Amniotic stem cell (primary cell): ENCODE measurements around the gene KNDC1.

Source experiments
- DNase-seq: peaks from one replicate; lab custom pipeline; 2025; lab: John Stamatoyannopoulos, UW

KNDC1 gene

DNA sequence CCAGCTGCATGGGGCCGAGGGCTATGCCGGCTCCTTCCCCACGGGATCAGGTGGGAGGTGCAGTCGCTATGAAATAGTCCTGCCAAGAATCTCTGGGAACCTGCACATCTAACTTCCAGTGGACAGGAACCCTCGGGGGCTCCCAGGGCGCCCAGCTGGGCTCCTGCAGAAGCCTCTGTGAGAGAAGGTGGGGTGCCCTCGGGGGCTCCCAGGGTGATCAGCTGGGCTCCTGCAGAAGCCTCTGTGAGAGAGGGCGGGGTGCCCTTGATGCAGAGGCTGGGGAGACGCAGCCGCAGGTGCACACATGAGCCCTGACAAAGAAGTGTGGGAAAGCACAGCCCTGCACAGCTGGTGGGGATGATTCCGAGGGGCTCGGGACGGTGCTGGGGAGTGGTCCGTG is 83.6 kb downstream of the KNDC1 start:
- DNase-seq: no peak

DNA sequence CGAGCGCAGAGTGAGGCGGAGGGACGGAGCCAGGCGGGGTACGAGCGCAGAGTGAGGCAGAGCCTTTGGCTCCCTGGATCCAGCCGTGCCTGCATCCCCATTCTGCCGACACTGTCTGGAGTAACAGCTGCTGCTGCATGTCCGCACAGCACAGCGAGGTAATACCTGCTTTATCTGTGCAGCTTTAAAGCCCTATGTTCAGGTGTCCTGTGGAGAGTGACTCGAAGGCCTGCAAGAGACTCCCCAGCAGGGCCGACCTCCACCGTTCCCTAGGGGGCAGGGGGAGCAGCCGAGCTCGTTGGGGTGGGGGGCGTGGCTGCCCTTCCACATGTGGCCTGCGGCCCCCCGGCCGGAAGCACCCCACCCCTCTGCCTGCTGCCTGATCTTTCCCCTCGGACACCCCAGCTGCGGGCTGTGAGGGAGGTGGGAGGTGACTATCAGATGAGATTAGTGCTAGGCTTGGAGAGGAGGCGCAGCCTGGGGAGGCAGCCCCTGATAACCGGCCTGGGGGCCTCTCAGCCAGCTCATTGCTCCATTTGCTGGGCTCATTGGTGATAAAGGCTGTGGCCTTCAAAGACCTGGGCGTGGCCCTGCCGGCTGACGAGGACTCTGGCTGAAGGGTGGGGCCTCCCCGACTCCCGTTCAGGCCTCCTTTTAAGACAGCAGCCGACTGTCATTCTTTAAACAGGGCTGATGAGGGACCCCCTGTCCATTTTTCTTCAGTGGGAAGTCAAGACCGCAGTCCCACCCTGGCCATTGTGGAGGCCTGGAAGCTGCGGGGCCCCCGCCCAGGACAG is 85.6 kb downstream of the KNDC1 start:
- no peak for DNase-seq

DNA sequence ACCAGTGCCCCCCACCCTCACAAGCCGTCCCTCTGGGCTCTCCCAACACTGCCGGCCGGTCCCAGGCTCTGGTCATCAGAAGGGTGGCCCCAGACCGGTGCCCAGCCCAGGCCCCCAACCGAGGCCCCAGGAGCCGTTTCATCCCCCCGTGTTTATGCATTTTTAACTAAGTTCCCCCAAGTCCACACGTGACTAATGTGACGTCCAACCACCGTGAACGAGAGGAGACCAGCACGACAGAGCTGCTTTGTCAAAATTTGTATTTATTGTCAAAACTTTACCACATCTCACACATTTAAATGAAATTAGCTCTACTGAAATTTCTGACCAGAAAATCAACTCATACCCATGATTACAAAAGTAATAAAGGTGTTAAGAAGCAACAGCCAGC is 86.2 kb downstream of the KNDC1 start:
- no peak for DNase-seq

DNA sequence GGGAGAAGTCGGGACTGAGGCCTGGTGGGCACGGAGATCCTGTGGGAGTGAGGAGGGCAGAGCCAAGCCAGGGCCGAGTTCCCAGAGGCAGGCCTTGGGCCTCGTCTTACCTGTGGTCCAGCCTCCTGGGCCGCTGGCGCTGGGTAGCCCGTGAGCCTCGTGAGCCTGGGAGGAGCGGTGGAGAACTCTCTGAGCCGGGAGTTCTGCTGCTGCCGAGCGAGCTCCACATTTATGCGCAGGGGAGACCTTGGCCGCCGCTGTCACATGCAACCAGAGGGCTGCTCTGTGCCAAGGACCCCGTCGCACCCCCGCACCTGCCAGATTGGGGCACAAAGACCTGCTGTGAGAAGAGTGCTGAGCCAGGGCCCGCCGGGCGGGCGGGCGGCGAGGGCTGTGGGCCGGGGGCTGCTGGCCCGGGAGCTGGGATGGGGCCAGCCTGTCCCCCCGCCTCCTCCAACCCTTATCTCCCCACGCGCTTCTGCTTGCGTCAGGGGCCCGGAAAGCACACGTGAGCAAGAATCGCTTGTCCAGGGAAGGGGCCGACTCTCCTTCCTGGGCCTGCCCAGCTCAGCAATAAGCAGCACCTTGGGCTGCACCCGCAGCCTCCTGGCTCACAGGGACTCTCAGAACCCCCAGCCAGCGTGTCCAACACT is 87.8 kb downstream of the KNDC1 start:
- no peak for DNase-seq

DNA sequence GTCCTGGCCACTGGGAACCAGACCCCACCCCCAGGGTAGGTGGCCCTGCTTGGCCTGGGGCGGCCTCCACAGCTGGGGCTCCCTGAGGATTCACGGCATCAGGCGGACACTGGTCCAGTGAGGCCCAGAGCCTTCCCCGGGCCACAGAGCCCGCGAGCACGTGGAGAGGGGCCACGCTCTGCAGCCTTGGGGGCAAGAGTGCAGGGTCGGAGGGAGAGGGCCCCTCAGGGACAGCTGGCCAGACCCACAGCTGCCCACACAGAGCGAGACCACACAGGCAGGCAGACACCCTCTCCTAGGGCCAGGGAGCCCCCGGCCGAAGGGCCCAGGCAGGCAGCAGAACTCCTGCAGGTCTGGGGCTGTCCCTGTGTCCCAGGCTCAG is 88.3 kb downstream of the KNDC1 start:
- DNase-seq: no peak

DNA sequence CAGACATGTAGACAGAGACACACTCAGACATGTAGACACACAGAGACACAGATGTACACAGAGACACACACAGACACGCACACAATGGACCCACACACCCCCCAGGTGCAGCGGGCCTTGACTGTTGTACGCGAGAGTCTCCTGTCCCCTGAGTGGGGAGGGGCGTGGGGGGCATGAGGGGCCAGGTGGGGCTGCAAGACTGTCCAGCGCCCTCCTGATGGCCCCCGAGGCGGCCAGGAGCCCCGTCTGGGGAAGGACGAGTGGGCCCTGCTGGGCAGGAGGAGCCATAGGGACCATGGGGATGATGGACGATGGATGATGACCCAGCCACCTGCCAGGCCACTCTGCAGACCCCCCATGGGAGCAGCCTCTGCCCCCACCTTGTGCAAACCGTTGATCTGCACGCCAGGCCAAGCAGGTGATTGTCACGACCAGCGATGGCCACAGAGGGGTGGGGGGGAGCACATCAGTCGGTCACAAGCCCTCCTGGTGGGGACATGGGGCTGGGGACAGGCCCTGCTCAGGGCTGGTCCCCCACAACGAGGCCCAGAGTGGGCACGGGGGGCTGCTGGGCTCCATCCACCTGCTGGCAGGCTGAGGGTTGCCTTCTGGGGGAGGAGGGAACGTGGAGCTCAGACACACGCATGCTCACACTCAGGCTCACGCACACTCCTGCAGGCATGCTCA is 89.2 kb downstream of the KNDC1 start:
- no peak for DNase-seq

DNA sequence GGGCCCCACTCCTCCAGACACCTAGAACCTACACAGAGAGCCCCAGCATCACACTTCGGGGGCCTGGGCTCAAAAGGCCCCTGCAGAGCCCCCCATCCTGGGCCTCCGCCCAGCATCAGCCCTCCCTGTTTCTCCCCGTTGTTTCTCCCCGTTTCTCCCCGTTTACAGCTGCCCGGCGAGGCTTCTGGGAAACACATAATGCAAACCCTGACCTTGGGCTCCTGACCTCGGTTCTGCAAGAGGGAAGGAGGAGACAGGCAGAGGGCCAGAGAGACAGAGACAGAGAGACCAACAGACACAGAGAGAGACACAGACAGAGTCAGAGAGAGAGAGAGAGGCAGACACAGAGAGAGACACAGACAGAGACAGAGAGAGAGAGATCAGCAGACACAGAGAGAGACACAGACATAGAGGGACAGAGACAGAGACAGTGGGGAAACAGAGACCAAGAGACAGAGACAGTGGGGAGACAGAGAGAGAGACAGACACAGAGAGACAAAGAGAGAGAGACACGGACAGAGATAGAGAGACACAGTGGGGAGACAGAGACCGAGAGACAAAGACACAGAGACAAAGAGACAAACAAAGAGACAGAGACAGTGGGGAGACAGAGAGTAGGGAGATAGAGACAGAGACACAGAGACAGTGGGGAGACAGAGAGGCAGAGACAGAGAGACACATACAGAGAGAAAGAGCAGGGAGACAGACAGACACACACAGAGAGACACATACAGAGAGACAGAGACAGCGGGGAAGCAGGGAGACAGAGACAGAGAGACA is 90.1 kb downstream of the KNDC1 start:
- DNase-seq: no peak

DNA sequence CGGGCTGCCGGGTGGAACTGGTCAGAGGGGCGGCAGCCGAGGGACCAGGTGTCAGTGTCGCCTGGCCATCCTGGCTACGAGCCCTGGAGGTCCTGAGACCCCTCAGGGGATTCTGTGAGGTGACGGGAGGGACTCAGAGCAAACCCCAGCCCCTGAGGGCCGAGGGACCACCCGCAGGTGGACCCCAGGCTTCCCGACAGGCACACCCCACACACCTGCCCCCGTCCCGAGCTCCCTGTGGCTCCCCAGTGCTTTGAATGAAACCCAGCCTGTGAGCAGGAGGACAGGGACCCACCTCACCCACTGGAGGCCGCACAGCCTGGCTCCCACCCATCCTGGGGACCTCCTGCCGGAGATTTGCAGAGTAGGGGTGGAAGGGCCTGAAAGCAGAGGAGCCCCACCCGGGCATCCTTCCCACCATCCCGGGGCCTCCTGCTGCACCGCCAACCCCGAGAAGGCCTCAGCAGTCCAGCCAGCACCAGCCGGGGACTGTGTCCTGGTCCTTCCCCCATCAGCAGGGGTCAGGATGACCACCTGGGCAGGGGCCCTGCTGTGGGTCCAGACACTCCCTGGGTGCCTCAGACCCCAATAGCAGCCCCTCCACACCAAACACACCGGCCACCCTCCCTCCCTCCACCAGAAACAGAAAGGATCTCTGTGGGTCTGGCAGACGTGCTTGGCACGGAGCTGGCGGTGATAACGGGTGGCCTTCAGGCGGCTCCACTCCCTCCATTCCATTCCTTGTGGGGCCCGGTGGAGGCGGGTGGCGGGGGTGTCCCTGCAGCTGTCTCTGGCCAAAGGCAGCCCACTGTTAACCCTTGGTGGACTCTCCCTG is 91.6 kb downstream of the KNDC1 start:
- no peak for DNase-seq

DNA sequence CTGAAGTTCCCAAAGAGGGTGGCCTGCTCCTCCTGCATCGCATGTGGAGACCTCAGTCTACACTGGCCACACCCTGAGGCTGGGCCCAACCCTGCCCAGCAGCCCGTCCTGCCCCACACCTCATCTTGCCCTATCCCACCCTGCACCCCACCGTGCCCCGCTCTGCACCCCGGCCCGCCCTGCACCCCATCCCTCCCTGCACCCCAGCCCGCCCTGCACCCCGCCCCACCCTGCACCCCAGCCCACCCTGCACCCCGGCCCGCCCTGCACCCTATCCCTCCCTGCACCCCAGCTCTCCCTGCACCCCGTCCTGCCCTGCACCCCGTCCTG is 92.2 kb downstream of the KNDC1 start:
- no peak for DNase-seq

DNA sequence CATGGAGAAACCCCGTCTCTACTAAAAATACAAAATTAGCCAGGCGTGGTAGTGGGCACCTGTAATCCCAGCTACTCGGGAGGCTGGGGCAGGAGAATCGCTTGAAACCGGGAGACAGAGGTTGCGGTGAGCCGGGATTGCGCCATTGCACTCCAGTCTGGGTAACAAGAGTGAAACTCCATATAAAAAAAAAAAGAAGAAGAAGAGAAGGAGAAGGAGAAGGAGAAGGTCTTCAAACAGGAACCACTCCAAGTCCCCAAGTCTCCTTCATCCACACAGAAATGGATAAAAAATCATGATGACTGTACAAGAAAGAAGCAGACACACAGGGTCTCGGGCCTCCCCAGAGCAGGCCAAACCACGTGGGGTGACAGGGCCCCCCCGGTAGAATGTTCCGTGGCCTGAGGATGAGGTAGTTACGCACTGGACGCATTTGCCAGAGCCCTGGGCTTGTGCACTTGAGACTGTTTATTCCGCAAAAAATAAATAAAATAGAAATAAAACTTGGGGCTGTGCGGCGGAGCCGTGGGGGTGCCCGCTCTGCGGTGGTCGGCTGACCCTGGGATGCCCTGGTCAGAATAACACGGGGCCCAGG is 93.4 kb downstream of the KNDC1 start:
- DNase-seq: no peak

DNA sequence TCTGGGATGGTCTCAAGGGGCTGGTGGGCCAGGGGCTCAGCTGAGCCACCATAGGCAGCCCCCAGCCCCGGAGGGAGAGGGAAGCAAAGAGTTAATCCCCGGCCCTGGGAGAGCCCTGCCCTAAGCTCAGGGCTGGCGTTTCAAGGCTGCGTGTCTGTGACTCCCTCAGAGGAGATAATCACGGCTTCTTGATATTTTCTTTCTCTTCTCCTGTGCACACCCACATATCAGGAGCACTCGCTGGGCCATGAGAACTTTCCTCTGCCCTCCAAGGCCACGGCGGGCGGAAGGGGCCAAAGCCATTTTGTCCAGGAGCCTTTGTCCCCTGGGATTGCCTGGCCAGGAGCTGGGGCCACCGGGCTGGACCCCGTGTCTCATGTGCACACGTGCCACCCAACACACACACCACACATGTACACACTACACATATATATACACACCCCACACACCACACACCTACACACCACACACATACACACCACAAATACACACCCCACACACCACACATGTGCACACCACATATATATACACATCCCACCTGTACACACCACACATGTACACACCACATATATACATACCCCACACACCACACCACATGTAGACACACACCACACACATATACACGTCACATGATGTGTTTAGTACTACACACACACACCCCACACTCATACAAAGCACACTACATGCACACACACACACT is 94.6 kb downstream of the KNDC1 start:
- DNase-seq: no peak

DNA sequence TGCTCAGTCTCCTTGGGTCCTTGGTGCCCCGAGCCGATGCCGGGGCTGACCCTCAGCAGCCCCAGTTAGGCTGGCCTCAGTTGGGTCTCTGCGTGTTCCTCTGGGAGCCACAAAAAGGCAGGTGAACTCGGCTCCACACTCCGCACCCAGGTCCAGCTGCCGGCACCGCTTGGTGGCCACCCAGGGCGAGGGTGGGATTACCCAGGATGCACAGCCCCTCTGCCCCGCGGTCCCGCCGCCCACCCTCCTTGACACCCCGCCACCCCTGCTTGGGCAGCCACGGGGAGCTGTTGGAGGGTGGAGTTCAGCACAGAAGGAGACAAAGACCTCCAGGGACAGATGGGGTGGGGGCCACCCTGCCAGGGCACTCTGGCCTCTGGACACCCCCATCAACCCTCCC is 95.3 kb downstream of the KNDC1 start:
- DNase-seq: no peak

DNA sequence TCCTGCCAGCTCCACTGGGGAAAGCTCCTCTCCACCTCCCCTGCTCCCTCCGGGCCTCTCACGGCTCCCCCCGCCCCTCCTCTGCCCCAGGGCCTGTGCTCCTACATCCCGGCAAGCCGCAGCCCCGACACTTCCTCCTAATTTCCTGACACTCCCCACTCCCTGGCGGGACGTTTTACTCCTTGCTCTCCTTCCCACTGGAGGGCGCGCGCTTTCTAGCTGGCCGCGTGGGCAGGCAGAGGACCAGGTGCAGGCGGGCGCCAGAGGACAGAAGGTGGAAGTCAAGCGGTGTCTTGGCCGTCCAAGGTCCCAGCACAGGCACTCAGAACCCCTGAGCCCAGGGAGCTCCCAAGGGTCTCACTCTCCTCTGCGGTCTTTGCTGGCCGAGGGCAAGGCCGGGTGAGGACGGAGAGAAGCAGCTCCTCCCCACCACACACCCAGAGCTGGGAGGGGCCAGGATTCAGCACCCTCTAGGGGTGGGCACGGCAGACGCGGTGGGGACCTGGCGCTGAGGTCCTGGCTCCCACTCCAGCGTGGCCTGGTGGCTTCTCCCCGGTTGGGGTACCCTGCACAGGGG is 97.6 kb downstream of the KNDC1 start:
- DNase-seq: no peak

DNA sequence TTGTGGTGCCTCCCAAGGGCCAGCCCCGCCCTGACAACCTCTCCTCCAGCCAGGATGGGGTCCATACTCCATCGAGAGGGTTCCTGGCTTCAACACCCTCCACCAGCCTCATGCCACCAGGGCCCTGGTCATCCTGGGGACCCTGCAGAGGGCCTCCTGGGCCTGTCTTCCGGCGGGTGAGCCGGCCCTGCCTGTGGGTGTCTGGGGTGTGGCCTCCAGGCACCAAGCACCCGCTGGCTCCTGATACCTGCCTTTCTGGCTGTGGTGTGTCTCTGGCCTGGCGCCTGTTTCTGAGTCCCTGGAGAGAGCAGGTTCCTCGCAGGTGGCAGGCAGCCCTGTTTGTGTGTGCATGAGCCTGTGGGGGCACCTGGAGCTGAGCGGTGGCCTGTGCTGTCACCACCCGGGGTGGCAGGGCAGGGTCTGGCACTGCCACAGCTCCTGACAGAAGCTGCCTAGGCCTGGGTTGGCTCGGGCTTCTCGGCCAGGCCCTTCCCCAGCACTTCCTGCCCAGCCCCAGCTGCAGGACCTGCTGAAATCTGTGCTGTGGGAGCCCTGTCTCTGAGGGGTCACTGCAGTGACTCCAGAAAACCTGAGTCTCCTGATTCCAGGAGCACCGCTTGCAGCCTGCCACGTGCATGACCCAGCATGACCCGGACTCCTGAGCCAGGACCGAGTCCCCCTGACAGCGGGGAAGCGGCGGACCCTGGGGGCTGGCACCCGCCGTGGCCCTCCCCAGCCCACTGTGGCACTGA is 98.2 kb downstream of the KNDC1 start:
- DNase-seq: no peak

DNA sequence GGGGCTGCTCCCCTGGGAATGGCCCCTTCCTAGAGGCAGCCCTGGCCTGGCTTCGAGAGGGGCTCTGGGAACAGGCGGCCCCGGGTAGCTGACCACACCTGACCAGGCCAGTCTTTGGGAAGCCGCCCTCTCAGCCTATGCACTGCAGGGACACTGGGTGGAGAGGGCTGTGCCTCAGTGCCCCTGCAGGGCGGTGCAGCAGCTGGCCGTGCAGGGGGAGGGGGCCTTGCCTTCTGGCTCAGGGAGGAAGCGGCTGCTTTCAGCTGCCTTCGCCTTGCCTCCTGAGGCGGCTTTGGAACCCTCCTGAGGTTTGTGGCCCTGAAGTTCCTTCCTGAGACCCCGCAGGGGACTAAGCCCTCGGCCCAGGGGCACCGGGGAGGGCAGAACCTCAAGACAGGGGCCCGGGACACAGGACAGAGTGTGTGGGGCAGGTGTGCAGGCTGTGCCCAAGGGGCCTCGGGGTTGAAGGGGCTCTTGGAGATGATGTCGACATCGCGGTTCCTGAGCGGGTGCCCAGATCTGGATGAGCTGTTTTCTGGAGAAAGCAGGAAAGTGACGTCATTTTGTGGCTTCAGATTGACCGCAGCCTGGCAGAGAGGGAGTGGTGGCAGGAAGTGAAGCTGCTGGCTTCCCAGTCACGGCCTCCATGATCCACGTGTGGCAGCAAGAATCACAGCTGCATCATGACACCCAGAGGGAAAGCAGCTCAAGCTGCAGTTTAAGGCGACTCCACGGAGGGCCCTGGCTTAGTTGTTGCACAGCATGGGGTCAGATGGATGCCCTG is 99.0 kb downstream of the KNDC1 start:
- DNase-seq: peak; percentile 97

DNA sequence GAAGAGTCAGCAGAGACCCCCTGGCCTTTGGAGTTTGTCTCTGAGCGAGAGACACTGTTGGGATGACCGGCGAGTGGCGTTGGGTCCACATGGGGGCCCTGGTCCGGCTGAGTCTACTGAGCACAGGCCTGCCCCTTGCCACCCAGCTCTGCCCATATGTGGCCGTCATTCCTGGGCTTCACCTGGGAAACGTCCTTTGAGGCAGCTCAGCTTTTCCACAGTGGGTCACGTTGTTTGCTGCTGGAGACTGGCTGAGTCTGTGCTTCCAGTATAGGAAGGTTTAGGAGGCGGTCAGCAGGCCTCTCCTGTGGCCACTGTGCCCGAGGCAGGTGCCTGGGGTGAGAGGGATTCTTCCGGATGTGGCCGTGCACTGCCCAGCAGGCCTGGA is 99.6 kb downstream of the KNDC1 start:
- DNase-seq: no peak

DNA sequence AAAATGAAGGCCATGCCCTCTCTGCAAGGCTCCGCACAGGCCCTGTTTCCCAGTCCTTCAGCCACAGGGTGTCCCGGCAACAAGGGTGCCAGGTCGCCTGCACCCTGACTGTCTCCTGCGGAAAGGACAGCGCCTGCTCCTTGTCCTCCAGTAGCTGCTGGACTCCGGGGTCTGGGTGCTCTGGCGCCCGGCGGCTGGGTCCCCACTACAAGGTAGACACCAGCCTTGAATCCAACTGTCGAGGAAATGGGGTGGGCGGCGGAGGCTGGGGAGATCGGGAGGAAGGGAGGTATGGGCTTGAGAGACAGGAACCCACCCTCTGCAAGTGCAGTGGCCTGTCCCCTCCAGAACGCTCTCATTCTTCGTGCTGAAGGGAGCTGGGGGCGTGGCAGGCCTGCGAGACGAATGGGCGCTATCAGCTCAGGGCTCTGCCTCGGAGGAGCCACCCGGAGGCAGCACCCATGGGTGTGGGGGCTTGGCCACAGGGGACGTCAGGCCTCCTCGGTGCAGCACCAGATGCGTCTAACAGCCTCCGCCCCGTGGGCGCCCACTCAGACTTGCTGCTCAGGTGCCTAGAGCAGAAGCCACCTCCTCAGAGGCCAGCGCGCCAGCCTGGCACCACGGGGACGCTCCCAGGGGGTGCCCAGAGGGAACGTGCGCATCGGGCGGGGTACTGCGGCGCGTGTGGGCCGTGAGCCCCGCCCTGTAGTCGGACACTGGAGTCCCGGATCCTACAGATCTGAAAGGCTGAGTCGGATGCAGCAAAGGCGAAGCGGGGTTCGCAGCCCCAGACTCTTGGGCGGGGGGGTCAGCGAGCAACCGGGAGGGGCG is 101.1 kb downstream of the KNDC1 start:
- no peak for DNase-seq
